Activated CD4-positive, alpha-beta T cell treated with anti-CD3 and anti-CD28 coated beads, Interleukin-2, Interleukin-6, amounts not matched to agents 100 ng/mL and 50 ng/mL, durations not matched to agents 16 hours and 8 hours (primary cell): Measurements from ENCODE around the gene CRNKL1.
"Not testable (repeated sequence)": the region's sequence is repeated elsewhere in the genome, so short reads cannot be mapped to it uniquely, and the experiment has no call there.

Source experiments
- DNase-seq: peaks from one replicate; pipeline ENCODE4 v3.0.0-alpha.2; 2020

CRNKL1 gene

GRCh38 chr20:20003955-20004322 lies 48.3 kb downstream of the CRNKL1 start:
- not testable (repeated sequence) for DNase-seq

GRCh38 chr20:20003031-20003954 lies 49.0 kb downstream of the CRNKL1 start:
- no peak for DNase-seq

- no peak for DNase-seq
Observed at GRCh38 chr20:20002101-20002998, 49.9 kb downstream of the CRNKL1 start.

DNA sequence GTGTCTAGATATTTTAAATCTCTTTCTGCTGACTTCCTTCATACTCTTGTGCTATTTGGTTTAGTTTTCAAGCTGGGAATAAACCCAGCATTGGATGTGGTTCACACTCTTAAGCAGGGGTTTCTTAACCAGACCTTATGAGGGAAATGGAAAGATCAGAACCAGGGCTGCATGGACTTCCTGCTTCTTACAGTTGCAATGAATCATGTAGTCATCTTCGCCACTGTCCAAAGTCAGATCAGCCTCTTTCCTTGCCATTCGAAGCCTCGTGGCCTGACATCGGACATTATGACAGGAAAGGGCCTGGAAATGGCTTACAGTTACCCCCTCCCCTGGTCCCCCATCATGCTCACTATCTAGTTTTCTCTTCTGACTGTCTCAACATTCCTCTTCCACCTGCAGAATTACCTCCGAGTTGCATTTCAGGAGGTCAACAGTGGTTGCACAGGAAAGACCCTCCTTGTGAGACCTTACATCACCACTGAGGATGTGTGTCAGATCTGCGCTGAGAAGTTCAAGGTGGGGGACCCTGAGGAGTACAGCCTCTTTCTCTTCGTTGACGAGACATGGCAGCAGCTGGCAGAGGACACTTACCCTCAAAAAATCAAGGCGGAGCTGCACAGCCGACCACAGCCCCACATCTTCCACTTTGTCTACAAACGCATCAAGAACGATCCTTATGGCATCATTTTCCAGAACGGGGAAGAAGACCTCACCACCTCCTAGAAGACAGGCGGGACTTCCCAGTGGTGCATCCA lies 51.9 kb downstream of the CRNKL1 start:
- no peak for DNase-seq

DNA sequence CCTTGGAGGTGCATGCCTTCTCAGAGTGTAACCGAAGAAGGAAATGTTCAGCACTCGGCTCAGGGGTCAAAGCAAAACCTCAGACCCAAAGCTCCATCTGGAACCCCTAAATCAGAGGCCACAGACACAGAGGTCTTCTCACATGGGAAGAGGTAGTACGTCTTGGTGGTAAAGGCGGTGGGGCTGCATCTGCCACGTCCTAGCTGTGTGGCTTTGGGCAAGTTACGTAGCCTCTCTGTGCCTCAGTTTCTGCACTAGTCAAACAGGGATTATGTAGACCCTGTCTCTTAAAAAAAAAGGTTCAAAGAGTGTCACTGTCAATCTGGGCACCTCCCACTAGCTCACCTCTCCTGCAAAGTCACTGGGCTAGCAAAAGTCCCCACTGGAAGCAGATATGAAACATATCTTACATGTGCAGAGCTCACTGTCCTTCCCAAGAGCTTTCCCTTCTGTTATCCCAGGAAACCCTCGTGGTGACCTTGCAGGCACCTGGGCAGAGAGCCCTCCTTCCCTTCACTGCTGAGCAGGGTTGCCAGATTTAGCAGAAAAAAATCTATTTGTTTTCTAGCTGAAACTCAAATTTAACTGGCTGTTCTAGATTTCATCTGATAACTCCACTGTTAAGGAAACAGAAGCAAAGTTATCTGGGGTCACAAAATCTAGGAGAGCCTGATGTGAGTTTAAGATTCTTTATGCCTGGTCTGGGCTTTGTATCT lies 53.1 kb downstream of the CRNKL1 start:
- DNase-seq, result no peak

- DNase-seq, result no peak
Observed at GRCh38 chr20:19996917-19997316, 55.3 kb downstream of the CRNKL1 start.

- no peak for DNase-seq
Observed at GRCh38 chr20:19996222-19996621, 56.0 kb downstream of the CRNKL1 start.

DNA sequence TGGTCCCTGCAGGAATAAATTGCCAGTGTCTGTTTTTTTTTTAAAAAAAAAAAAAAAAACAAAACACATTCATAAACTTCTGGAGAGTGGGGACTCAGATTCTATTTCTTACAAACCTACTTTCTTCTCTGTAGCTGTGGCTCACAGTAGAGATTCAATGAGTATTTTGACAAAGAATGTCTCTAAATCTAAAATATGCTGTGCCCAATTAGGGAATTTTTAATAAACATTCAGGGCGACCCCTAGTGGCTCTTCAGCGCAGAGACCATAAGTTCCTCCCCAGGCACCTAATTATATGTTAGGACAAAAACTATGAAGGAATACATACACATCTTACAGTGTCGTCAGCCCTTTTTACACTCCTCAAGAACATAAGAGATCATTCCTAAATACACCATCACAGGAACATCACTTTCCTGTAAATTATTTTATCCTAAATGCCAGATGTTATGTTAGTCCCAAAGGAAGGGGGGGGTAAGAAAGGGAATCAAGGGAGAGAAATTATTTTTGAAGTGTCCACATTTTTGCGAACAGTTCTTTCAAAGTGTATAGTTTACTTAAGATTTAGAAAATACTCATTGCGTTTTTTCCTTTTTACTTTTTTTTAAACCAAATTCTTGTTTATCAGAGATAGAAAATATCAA lies 56.9 kb downstream of the CRNKL1 start:
- peak; percentile 52 for DNase-seq

GRCh38 chr20:19993958-19994669 lies 58.2 kb downstream of the CRNKL1 start:
- no peak for DNase-seq

- DNase-seq, result no peak
Observed at GRCh38 chr20:19992996-19993908, 59.0 kb downstream of the CRNKL1 start.

DNA sequence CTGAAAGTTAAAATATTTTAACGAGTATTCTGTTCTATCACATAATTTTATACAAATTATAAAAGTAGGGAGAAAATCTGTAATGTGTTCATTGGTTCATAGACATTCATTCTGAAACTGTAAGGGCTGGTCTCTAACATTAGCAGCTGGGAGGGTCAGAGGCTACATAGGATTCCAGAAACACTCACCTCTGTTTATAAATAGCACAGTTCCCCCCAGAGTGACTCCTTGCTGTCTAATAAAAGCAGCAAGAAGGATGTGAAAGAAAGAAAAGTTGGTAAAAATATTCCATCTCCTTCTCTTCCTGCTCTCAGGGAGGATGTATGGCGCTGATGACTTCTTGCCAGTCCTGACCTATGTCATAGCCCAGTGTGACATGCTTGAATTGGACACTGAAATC lies 60.4 kb downstream of the CRNKL1 start:
- DNase-seq, result no peak

GRCh38 chr20:19991308-19991707 lies 61.0 kb downstream of the CRNKL1 start:
- DNase-seq, result no peak

DNA sequence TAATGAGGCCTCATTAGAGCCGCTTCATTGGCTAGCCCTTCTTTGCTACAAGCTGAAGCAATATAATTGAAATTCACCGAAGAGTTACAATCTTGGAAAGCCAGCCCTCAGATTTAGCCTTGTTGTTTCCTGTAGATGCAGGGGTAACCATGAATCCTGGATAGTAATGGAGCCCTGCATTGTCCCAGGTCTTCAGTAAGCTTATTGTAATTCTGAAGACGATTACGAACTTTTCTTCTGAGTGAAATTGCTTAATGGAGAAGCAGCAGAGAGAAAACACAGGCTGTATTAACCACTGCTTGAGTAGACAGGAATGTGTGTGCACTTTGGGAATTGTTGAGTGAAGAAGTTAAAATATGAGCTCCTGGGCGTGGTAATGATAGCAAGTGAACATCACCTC lies 61.4 kb downstream of the CRNKL1 start:
- DNase-seq, result no peak

DNA sequence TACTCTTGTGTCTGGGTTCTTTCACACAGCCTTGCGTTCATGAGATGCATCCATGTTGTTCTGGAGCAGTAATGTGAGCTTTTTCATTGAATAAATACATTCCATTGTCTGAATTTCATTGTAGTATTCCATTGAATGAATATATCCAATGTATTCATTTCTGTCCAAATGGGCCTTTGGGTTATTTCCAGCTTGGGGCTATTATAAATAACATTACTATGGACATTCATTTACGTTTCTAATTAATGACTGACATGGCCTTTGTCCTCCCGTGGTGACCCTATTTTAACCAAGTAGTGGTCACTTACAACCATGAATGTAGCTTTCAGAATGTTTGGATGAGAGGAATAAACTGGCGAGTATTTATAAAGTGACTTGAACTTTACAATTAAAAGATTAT lies 65.2 kb downstream of the CRNKL1 start:
- DNase-seq, result no peak

DNA sequence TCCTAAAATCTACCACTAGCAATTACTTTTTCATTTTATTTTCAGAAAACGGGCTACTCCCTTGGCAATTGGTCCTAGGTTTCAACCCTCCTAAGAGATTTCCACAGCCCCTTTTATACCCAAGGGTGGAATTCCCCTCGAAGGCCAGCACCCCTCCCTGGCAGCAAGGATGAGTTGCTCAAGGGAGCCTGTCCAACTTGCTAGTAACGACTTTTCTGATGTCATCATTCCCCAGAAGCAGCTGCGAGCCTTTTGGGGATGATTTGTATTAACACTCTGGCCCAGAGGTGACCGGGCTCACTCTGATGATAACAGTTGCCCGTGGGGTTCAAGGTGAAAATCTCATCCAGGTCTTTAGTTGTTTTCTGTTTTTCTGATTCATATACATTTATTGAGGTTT lies 65.8 kb downstream of the CRNKL1 start:
- no peak for DNase-seq
